Measurements from ENCODE around the gene THSD4. TPM values are rescaled to one million over a fixed set of nuclear protein-coding genes. Genes with fewer than 3 reads are reported as not detected.

The THSD4 gene
- total and polyA plus RNA-seq, 8 donors = 15.7 to 43.3 (median 19.1) TPM

- DNase-seq (no peak), ATAC-seq (no peak)
- Histone ChIP-seq H3K36me3 (no peaks in the 10 kb centered on the region), H3K9me3 (no peaks in the 10 kb centered on the region), H3K27me3 (no peaks in the 10 kb centered on the region), H3K4me3 (no peak overlapping the region), H3K4me1 (no peaks in the 10 kb centered on the region), H3K27ac (no peak overlapping the region)
- TF ChIP-seq CTCF (IDR thresholded peaks at IDR 0.05) = no peak
- intact Hi-C loops (cut with DNase I) = no loop called here
Observed at GRCh38 chr15:71728881-71729280, 613.6 kb downstream of the THSD4 start.

GRCh38 chr15:71729319-71729718 lies 614.0 kb downstream of the THSD4 start:
- H3K27me3 ChIP-seq = no peaks in the 10 kb centered on the region
- no peak for ATAC-seq
- intact Hi-C loops (cut with DNase I) = no loop called here

DNA sequence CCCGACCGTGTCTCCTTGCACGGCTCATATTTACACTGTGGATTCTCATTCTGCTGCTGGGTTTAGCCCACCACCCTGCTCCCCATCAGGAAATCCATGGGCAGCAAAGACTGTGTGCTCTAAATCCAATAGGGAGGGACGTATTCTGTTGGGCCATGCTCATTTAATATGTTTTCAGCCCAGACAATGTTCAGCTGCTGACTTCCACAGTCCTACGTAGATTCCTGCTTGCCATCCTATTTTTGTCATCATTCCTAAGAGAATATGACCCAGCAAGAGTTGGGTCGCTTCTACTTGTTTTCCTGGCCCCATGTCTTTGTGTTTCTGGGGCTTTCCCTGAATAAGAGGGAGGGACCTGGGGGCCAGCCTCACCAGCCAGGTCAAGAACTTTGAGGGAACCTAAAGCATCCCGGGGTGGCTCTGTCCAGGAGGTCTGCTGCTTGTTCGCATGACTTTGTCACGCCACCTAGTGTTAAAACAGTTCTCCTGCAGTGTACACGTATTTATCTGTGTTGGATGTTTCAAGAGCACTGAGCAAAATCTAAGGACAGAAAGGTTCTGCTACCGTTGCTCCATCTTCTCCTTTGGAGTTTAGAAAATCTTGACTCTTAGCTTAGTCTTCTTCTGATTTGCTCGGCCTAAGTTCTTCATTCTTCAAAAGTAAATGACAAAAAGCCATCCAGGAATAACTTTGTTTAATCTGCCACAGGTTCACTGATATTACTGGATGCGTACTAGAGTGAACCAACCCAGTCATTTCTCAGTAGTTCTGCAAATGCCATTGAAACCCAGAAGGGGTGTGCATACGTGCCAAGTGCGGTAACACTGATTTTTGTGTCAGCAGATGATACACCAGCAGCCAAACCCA lies 615.2 kb downstream of the THSD4 start:
- ATAC-seq = peak; percentile 91
- no peaks in the 10 kb centered on the region for H3K27me3 ChIP-seq
- TF ChIP-seq CTCF (IDR thresholded peaks at IDR 0.05) = peak; percentile 64 to 67
- no peak overlapping the region for H3K4me3 ChIP-seq
- H3K4me1 ChIP-seq = no peaks in the 10 kb centered on the region
- no peaks in the 10 kb centered on the region for H3K9me3 ChIP-seq
- intact Hi-C loops (cut with DNase I) = loop anchor here in 1 of 2 donors (10.0 kb wide), 1 partner anchor 276 kb away; no protein-coding TSS in a partner anchor
- H3K36me3 ChIP-seq = no peaks in the 10 kb centered on the region
- peak overlapping the region in 1 of 2 donors; percentile 0 for H3K27ac ChIP-seq
- peak in 1 of 4 donors; percentile 77 for DNase-seq

More at GRCh38 chr15:71729319-71729718, 614.0 kb downstream of the THSD4 start:
- Histone ChIP-seq H3K27ac (no peak overlapping the region), H3K4me3 (no peak overlapping the region), H3K36me3 (no peaks in the 10 kb centered on the region), H3K4me1 (no peaks in the 10 kb centered on the region), H3K9me3 (no peaks in the 10 kb centered on the region)
- DNase-seq = no peak
- TF ChIP-seq CTCF (IDR thresholded peaks at IDR 0.05) = no peak

DNA sequence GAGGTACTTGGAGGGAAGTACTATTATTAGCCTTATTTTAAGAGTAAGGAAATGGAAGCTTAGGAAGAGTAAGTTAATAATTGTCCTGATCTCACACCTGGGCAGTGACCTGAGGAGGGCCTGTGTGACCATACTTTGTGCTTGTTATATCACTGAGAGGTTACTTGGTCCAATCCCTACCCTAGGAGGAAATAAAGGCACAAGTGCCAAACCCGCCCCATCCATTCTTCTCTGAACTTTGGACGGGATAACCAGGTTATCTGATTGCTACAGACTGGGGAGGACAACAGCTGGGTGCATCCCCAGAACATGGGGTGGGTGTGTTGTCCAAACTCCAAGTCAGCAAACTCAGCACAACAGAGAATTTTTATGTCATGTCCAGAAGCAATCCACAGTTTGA lies 617.4 kb downstream of the THSD4 start:
- ATAC-seq (no peak), DNase-seq (no peak)
- H3K4me3 ChIP-seq = no peak overlapping the region
- H3K9me3 ChIP-seq = no peaks in the 10 kb centered on the region
- H3K36me3 ChIP-seq = no peaks in the 10 kb centered on the region
- TF ChIP-seq CTCF (IDR thresholded peaks at IDR 0.05) = no peak
- H3K27ac ChIP-seq = no peak overlapping the region
- no peaks in the 10 kb centered on the region for H3K27me3 ChIP-seq
- intact Hi-C loops (cut with DNase I) = loop anchor here in 1 of 2 donors (10.0 kb wide), 1 partner anchor 278 kb away; no protein-coding TSS in a partner anchor
- no peaks in the 10 kb centered on the region for H3K4me1 ChIP-seq

- Histone ChIP-seq H3K36me3 (no peaks in the 10 kb centered on the region), H3K4me3 (no peak overlapping the region), H3K27ac (no peak overlapping the region), H3K27me3 (no peaks in the 10 kb centered on the region), H3K4me1 (no peaks in the 10 kb centered on the region), H3K9me3 (no peaks in the 10 kb centered on the region)
- ATAC-seq (no peak), DNase-seq (no peak)
- no peak for TF ChIP-seq CTCF (IDR thresholded peaks at IDR 0.05)
- intact Hi-C loops (cut with DNase I) = loop anchor here in 1 of 2 donors (10.0 kb wide), 1 partner anchor 278 kb away; no protein-coding TSS in a partner anchor
Observed at GRCh38 chr15:71733122-71733521, 617.9 kb downstream of the THSD4 start.
